ENCODE data around the gene ESRRG.

GRCh38 chr1:216750031-216750627 lies 26.9 kb upstream of the ESRRG start:
- TF ChIP-seq ESRRG (CRISPR knock-in tag; IDR thresholded peaks at IDR 0.05) (no peak), ZFP3 (CRISPR knock-in tag; IDR thresholded peaks at IDR 0.05) (no peak), ZC3H10 (CRISPR knock-in tag; IDR thresholded peaks at IDR 0.05) (no peak), PPARA (CRISPR knock-in tag; IDR thresholded peaks at IDR 0.05; ENCODE audit: borderline replicate concordance) (no peak), ZNF70 (CRISPR knock-in tag; IDR thresholded peaks at IDR 0.05) (no peak), PATZ1 (CRISPR knock-in tag; IDR thresholded peaks at IDR 0.05; ENCODE audit: borderline replicate concordance) (no peak), RARB (CRISPR knock-in tag; IDR thresholded peaks at IDR 0.05) (no peak), OSR1 (CRISPR knock-in tag; IDR thresholded peaks at IDR 0.05) (no peak), ZNF8 (CRISPR knock-in tag; IDR thresholded peaks at IDR 0.05) (no peak), CSRNP3 (CRISPR knock-in tag; IDR thresholded peaks at IDR 0.05) (no peak), ZFP30 (CRISPR knock-in tag; IDR thresholded peaks at IDR 0.05) (no peak)

All from SK-N-SH treated with all-trans-retinoic acid at 6 μM for 48 hours (cell line).